GM19455 (cell line): ENCODE results near the gene ZNF677.
"Not testable (repeated sequence)": the region's sequence is repeated elsewhere in the genome, so short reads cannot be mapped to it uniquely, and the experiment has no call there.

Experiments
- ATAC-seq: cut with Tn5 transposase; IDR thresholded peaks from one replicate; pipeline ENCODE4 v1.9.1; 2021; ENCODE audit not compliant: unreplicated experiment

Gene ZNF677

DNA sequence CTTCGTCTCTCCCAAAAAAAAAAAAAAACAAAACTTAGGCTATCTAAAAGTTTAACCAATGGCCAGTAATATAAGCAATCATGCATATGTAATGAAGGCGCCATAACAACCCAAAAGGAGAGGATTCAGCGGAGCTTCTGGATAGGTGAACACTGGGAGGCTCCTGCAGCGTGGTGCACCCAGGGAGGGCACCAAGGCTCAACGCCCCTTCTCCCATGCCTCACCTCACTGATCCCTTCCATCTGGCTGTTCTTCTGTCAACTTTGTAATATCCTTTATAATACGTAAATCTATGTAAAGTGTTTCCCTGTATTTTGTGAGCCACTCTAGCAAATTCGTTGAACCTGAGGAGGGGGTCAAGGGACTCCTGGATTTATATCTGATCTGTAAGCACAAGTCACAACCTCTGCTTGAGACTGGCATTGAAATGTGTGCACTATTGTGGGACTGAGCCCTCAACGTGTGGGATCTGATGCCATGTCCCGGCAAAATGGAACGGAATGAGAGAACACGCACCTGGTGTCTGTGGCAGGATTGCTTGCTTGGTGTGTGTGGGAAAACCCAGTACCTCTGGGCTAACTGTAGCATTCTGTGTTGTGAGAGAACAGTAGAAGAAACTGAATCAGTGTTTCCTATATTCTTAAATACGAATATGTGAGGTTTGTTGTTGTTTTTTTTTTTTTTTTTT lies 61.0 kb downstream of the ZNF677 start:
- no peak for ATAC-seq

DNA sequence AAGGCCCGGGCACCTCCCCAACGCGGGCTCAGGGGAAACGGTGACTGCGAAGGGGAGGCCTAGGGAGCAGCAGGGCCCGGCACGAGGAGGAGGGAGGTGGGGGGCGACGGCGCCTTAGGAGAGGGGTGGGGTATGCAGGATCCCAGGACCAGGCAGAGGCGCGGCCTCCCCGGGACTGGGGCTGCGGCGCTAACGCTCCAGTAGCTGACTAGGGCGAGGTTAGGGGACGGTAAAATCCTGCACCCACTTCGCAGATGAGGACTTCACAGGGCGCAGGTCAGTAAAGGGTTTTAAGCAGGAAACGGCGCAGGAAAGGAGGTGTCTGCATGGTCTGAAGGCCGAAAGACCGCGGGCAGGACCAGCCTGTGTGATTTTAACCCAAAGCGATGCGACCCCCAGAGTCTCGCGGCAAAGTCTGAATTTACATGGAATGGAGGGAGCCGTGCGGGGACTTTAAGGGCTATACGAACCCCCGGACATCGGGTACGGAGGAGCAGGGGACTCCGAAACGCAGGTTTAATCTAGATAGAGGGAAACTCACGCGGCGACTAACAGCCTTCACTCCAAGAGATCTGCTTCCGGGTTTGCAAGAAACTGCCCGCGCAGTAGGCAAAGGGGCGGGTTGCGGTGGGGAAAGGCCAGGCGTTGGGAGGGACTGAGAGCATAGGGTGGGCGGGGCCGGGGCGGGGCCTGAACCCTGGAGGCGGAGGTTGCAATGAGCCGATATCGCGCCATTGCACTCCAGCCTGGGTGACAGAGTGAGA lies 61.7 kb downstream of the ZNF677 start, which contains the start of gene ZNF665:
TSS of gene ZNF665 (minus strand) at position 588 of the 764 bp plus-strand sequence. CDS start 10,460 bp downstream, outside the sequence.
- no peak for ATAC-seq

DNA sequence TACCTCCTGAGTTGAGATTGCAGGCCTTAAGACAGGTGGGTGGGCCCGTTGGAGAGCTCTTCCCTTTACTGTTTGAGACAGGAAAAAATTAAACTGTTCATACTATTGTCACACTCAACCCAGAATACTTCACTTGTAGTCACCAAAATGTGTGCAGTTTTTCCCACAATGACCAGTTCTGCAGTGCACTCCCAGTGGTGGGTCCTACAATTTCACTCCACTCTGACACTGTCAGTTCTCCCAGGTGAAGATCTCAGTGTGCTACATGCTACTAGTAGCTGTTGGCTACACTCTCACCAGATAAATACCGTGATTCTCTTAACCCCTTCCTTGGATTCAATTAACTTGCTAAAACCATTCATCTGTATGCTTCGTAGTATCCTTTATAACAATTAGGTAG lies 64.4 kb downstream of the ZNF677 start:
- no peak for ATAC-seq

DNA sequence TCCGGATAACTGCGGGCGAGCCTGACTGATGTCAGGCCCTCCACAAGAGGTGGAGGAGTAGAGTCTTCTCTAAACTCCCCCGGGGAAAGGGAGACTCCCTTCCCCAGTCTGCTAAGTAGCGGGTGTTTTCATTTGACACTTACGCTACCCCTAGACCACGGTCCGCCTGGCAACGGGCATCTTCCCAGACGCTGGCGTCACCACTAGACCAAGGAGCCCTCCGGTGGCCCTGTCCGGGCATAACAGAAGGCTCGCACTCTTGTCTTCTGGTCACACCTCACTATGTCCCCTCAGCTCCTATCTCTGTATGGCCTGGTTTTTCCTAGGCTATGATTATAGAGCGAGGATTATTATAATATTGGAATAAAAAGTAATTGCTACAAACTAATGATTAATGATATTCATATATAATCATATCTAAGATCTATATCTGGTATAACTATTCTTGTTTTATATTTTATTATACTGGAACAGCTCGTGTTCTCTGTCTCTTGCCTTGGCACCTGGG lies 64.9 kb downstream of the ZNF677 start:
- not testable (repeated sequence) for ATAC-seq
